MM.1S (cell line): ENCODE data around the gene TBC1D25.

Source experiments
- EZH2phosphoT487 ChIP-seq: fragments of 300-600 bp; sonication (generic); IDR thresholded peaks from 2 replicates; pipeline ENCODE4 v1.6.1; 2018; ENCODE audit warnings: antibody characterized with exemption, low read length
- TF ChIP-seq, protein P1 (sequence below): fragments of 300-600 bp; sonication (generic); IDR thresholded peaks from 2 replicates; pipeline ENCODE4 v1.5.1; 2016; ENCODE audit warnings: antibody characterized with exemption, low read length, mixed read lengths

DNA sequence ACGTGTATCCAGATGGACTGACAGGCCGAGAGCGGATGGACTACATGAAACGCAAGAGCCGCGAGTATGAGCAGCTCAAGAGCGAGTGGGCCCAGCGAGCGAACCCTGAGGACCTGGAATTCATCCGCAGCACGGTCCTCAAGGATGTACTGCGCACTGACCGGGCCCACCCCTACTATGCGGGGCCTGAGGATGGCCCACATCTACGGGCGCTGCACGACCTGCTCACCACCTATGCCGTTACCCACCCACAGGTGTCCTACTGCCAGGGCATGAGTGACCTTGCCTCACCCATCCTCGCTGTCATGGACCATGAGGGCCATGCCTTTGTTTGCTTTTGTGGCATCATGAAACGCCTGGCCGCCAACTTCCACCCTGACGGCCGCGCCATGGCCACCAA lies 20.1 kb downstream of the TBC1D25 start:
- TF ChIP-seq, protein P1, sequence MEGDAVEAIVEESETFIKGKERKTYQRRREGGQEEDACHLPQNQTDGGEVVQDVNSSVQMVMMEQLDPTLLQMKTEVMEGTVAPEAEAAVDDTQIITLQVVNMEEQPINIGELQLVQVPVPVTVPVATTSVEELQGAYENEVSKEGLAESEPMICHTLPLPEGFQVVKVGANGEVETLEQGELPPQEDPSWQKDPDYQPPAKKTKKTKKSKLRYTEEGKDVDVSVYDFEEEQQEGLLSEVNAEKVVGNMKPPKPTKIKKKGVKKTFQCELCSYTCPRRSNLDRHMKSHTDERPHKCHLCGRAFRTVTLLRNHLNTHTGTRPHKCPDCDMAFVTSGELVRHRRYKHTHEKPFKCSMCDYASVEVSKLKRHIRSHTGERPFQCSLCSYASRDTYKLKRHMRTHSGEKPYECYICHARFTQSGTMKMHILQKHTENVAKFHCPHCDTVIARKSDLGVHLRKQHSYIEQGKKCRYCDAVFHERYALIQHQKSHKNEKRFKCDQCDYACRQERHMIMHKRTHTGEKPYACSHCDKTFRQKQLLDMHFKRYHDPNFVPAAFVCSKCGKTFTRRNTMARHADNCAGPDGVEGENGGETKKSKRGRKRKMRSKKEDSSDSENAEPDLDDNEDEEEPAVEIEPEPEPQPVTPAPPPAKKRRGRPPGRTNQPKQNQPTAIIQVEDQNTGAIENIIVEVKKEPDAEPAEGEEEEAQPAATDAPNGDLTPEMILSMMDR = no peak
- TF ChIP-seq EZH2phosphoT487 = no peak
